IMR-90 (cell line): ENCODE results near the gene UBASH3A. TPM values are rescaled to one million over a fixed set of nuclear protein-coding genes. Genes with fewer than 3 reads are reported as not detected.

ENCODE experiments used
- ATAC-seq: fragments of 200-7000 bp; cut with Tn5 transposase; 2 replicates; pipeline ENCODE4 v1.9.1; 2020; ENCODE audit warnings: low read depth, mild to moderate bottlenecking, moderate library complexity
- BruUV-seq: library from RNA; stranded (reverse); fragments of 400-500 nt; replicated peaks from 2 replicates; lab custom pipeline; 2021; lab: Mats Ljungman, UMichigan
- CTCF ChIA-PET: fragments of 300-600 bp; formaldehyde crosslinking; extraction: SDS; loops from one replicate; lab custom pipeline; 2021; ENCODE audit warnings: antibody characterized with exemption; lab: Yijun Ruan, JAX
- POLR2A ChIA-PET: fragments of 300-600 bp; sonication (Branson Sonifier 250); formaldehyde crosslinking; loops from one replicate; lab custom pipeline; 2022; ENCODE audit warnings: antibody characterized with exemption; ENCODE audit not compliant: unreplicated experiment; lab: Charles Lee
- DNase-seq: peaks from one replicate; pipeline ENCODE4 v3.0.0; 2013
- H2AFZ ChIP-seq: replicated peaks from 2 replicates; pipeline ENCODE3; 2013; ENCODE audit warnings: low read length, mild to moderate bottlenecking; ENCODE audit not compliant: poor library complexity
- H2AK5ac ChIP-seq: 2 replicates; pipeline ENCODE4 v1.6.1; 2013; ENCODE audit warnings: low read depth, low read length, inconsistent platforms
- H2AK9ac ChIP-seq: replicated peaks from 2 replicates; pipeline ENCODE3; 2013; ENCODE audit warnings: mild to moderate bottlenecking, low read depth, low read length, moderate library complexity; ENCODE audit not compliant: poor library complexity
- H2BK120ac ChIP-seq: 2 replicates; pipeline ENCODE4 v1.6.1; 2013; ENCODE audit warnings: low read depth, low read length, inconsistent platforms
- H2BK15ac ChIP-seq: 3 replicates; pipeline ENCODE4 v1.6.1; 2013; ENCODE audit warnings: low read depth, low read length, inconsistent platforms
- H2BK20ac ChIP-seq: 2 replicates; pipeline ENCODE4 v1.6.1; 2013; ENCODE audit warnings: low read depth, mild to moderate bottlenecking, inconsistent platforms, low read length, moderate library complexity
- H2BK5ac ChIP-seq: 2 replicates; pipeline ENCODE4 v1.6.1; 2013; ENCODE audit warnings: mild to moderate bottlenecking, low read depth, low read length, inconsistent platforms; ENCODE audit not compliant: poor library complexity, severe bottlenecking
- H3K14ac ChIP-seq: replicated peaks from 2 replicates; pipeline ENCODE4 v1.6.1; 2013; ENCODE audit warnings: low read depth, low read length, inconsistent platforms
- H3K18ac ChIP-seq: 2 replicates; pipeline ENCODE4 v1.6.1; 2013; ENCODE audit warnings: low read depth, low read length, control low read depth
- H3K23ac ChIP-seq: 2 replicates; pipeline ENCODE4 v1.6.1; 2013; ENCODE audit warnings: low read depth, low read length, inconsistent platforms
- H3K27ac ChIP-seq: 2 replicates; pipeline ENCODE4 v1.5.1; 2013; ENCODE audit warnings: mild to moderate bottlenecking, control low read depth, low read length; ENCODE audit not compliant: insufficient read depth
- H3K27me3 ChIP-seq: 2 replicates; pipeline ENCODE4 v1.6.1; 2013; ENCODE audit warnings: low read length; ENCODE audit not compliant: control insufficient read depth, insufficient read depth
- H3K36me3 ChIP-seq: 2 replicates; pipeline ENCODE4 v1.6.1; 2013; ENCODE audit warnings: low read length, mixed read lengths; ENCODE audit not compliant: control insufficient read depth, insufficient read depth
- H3K4ac ChIP-seq: 2 replicates; pipeline ENCODE4 v1.6.1; 2013; ENCODE audit warnings: low read depth, low read length, inconsistent platforms
- H3K4me1 ChIP-seq: 2 replicates; pipeline ENCODE4 v1.6.1; 2013; ENCODE audit warnings: low read length, mixed read lengths; ENCODE audit not compliant: control insufficient read depth, insufficient read depth
- H3K4me2 ChIP-seq: 2 replicates; pipeline ENCODE4 v1.6.1; 2013; ENCODE audit warnings: low read depth, mild to moderate bottlenecking, control low read depth, low read length, moderate library complexity
- H3K4me3 ChIP-seq: 2 replicates; pipeline ENCODE4 v1.5.1; 2013; ENCODE audit warnings: low read depth, mild to moderate bottlenecking, control low read depth, low read length, moderate library complexity; ENCODE audit not compliant: insufficient read depth
- H3K56ac ChIP-seq: 2 replicates; pipeline ENCODE4 v1.6.1; 2013; ENCODE audit warnings: low read length, inconsistent platforms; ENCODE audit not compliant: insufficient read depth; ENCODE audit errors: extremely low read depth
- H3K79me1 ChIP-seq, 2 experiments: 2 replicates each; pipeline ENCODE4 v1.6.1; 2013; ENCODE audit warnings: low read length in 2 of 2, inconsistent platforms in 1 of 2, low read depth in 1 of 2
- H3K9ac ChIP-seq: 2 replicates; pipeline ENCODE4 v1.6.1; 2013; ENCODE audit warnings: low read depth, low read length, control low read depth
- H3K9me1 ChIP-seq: 2 replicates; pipeline ENCODE4 v1.6.1; 2013; ENCODE audit warnings: low read length, inconsistent platforms; ENCODE audit not compliant: insufficient read depth
- H3K9me3 ChIP-seq: 2 replicates; pipeline ENCODE4 v1.6.1; 2013; ENCODE audit warnings: low read length; ENCODE audit not compliant: control insufficient read depth, insufficient read depth
- H4K20me1 ChIP-seq: 2 replicates; pipeline ENCODE4 v1.6.1; 2013; ENCODE audit warnings: low read length, inconsistent platforms; ENCODE audit not compliant: insufficient read depth
- H4K5ac ChIP-seq: 2 replicates; pipeline ENCODE4 v1.6.1; 2013; ENCODE audit warnings: mild to moderate bottlenecking, low read depth, low read length, control low read depth
- H4K8ac ChIP-seq, 2 experiments: 2 replicates each; pipeline ENCODE4 v1.6.1; 2013; ENCODE audit warnings: low read depth in 2 of 2, low read length in 2 of 2, control low read depth in 1 of 2, inconsistent platforms in 1 of 2
- H4K91ac ChIP-seq: 2 replicates; pipeline ENCODE4 v1.6.1; 2013; ENCODE audit warnings: low read depth, low read length, inconsistent platforms; ENCODE audit not compliant: insufficient read depth
- CHD1 ChIP-seq: IDR thresholded peaks from 2 replicates; pipeline ENCODE4 v1.6.1; 2012; ENCODE audit warnings: low read depth, low read length, improper control_type of control experiment
- FOS ChIP-seq: fragments of 150-350 bp; IDR thresholded peaks from 2 replicates; pipeline ENCODE4 v1.6.1; 2016; ENCODE audit warnings: low read depth, low read length
- MAFK ChIP-seq: IDR thresholded peaks from 2 replicates; pipeline ENCODE4 v1.6.1; 2012; ENCODE audit warnings: low read depth, low read length, improper control_type of control experiment
- MAZ ChIP-seq: IDR thresholded peaks from 2 replicates; pipeline ENCODE4 v1.6.1; 2012; ENCODE audit warnings: low read depth, mild to moderate bottlenecking, low read length, improper control_type of control experiment, moderate library complexity, borderline replicate concordance
- POLR2A ChIP-seq: IDR thresholded peaks from 2 replicates; pipeline ENCODE4 v1.6.1; 2012; ENCODE audit warnings: mild to moderate bottlenecking, low read depth, low read length
- RFX5 ChIP-seq: IDR thresholded peaks from 2 replicates; pipeline ENCODE4 v1.8.0; 2012; ENCODE audit warnings: low read depth, mild to moderate bottlenecking, low read length, moderate library complexity
- SMC3 ChIP-seq: fragments of 150-350 bp; IDR thresholded peaks from 2 replicates; pipeline ENCODE4 v1.6.1; 2016; ENCODE audit warnings: low read depth, mild to moderate bottlenecking, antibody characterized with exemption, low read length, moderate library complexity
- WGBS, 2 experiments: methylation state at CpG; one replicate each; pipeline versions ENCODE4 v1.1.5 to v1.1.7; 2013; ENCODE audit warnings: missing lambda C conversion rate in 2 of 2; ENCODE audit not compliant: insufficient read length in 1 of 2; ENCODE audit errors: extremely low coverage in 2 of 2; 5-methylcytosine and 5-hydroxymethylcytosine counted together
- dilution Hi-C: fragments of 300-500 bp; cut with HindIII; formaldehyde crosslinking; loops from one replicate; pipeline ENCODE4 v1.14.3; 2018; ENCODE audit warnings: low sequenced_read_pairs; ENCODE audit not compliant: unreplicated experiment
- in situ Hi-C: fragments of 300-500 bp; cut with MboI; formaldehyde crosslinking; loops from 3 replicates; pipeline ENCODE4 v1.14.3; 2019; ENCODE audit warnings: low sequenced_read_pairs, inconsistent platforms, mixed read lengths
- intact Hi-C: fragments of 100-400 bp; cut with micrococcal nuclease; formaldehyde crosslinking; loops from 2 replicates; pipeline ENCODE4 v1.10.0; 2022
- polyA plus RNA-seq, 3 experiments: library from polyadenylated mRNA; depleted of rRNA; stranded (reverse); fragments of >200 nt; gene quantifications; 2 replicates each; pipeline ENCODE4 v1.2.3, GENCODE V29; 2012; ENCODE audit warnings: low replicate concordance in 1 of 3
- total RNA-seq: library from RNA; depleted of rRNA; stranded (reverse); fragments of >200 nt; gene quantifications from 2 replicates; pipeline ENCODE4 v1.2.3, GENCODE V29; 2012
- TF ChIP-seq, protein P1 (sequence below): fragments of 150-350 bp; IDR thresholded peaks from 2 replicates; pipeline ENCODE4 v1.6.1; 2017; ENCODE audit warnings: mild to moderate bottlenecking, antibody characterized with exemption, low read length, low read depth

UBASH3A gene
- total and polyA plus RNA-seq, 2 of the 4 experiments (the other 2 are of a cell fraction) = not detected

DNA sequence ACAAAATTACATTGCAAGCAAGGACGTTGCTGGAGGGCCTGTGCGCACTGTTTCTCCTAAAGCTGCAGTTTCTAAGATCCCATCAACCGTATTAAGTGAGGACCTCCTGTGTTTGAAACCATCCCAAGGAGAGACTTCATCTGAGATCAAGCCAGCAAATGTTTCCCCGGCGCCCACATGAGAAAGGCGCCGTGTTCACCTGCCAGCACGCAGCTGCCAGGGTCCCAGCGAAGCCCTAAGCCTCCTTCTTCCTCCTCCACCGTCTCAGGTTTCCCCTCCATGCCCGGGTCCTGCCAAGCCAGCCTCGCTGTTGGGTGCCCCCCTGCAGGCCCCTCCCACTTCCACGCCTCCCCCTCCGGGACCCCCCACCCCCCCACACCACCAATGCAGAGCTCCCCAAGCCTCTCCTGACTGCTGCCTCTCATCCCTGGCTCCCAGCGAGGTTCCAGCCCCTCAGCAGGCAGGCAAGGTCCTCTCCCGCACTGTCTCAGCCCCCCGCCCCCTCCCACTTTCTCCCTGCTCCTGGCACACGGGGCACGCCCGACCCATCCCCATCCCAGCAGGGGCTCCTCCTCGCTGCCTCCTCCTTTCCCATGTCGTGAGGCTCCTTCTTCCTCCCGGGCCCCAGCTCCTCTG, 28.7 kb upstream of the UBASH3A start:
- 13% methylated on average over 6 of the region's 23 CpGs; no CpG with 5 or more reads in 1 of the 2 experiments for WGBS, 2 experiments
- Histone ChIP-seq H2AK9ac (no peak overlapping the region), H2AFZ (peak overlapping the region; percentile 23), H3K23ac (no peak overlapping the region), H3K27me3 (peaks cover 28% of the 10 kb centered on the region; the same call in 1 of the 2 replicates), H3K9ac (no peak overlapping the region), H3K18ac (no peak overlapping the region), H3K4ac (no peak overlapping the region), H3K9me1 (no peaks in the 10 kb centered on the region), H3K79me1 (no peaks in the 10 kb centered on the region), H3K4me3 (no peak overlapping the region), H3K9me3 (no peaks in the 10 kb centered on the region), H4K5ac (no peak overlapping the region), H4K91ac (no peak overlapping the region), H3K36me3 (no peaks in the 10 kb centered on the region), H4K20me1 (no peaks in the 10 kb centered on the region), H2AK5ac (no peak overlapping the region), H3K4me2 (no peak overlapping the region), H2BK20ac (no peak overlapping the region), H4K8ac (no peak overlapping the region), H3K14ac (no peak overlapping the region), H2BK15ac (no peak overlapping the region), H2BK120ac (no peak overlapping the region), H3K4me1 (no peaks in the 10 kb centered on the region), H3K27ac (no peak overlapping the region), H3K56ac (no peak overlapping the region), H2BK5ac (no peak overlapping the region)
- DNase-seq = no peak
- no TSS peak for BruUV-seq
- intact Hi-C loops (no loop called here), in situ Hi-C loops (no loop called here), dilution Hi-C loops (no loop called here)
- POLR2A ChIA-PET = no interaction called here
- CTCF ChIA-PET = no interaction called here
- no peak for ATAC-seq
- TF ChIP-seq MAZ (no peak), SMC3 (no peak), RFX5 (no peak), MAFK (no peak), CHD1 (no peak), FOS (no peak), POLR2A (no peak)
- TF ChIP-seq, protein P1, sequence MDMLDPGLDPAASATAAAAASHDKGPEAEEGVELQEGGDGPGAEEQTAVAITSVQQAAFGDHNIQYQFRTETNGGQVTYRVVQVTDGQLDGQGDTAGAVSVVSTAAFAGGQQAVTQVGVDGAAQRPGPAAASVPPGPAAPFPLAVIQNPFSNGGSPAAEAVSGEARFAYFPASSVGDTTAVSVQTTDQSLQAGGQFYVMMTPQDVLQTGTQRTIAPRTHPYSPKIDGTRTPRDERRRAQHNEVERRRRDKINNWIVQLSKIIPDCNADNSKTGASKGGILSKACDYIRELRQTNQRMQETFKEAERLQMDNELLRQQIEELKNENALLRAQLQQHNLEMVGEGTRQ = no peak
